Measurements from ENCODE around the gene NAV3.

The NAV3 gene

GRCh38 chr12:77980782-77981181, 150.1 kb downstream of the NAV3 start:
- DNase-seq (ENCODE audit: low read depth in 1 of 2, low spot score in 1 of 2) = no peak

DNA sequence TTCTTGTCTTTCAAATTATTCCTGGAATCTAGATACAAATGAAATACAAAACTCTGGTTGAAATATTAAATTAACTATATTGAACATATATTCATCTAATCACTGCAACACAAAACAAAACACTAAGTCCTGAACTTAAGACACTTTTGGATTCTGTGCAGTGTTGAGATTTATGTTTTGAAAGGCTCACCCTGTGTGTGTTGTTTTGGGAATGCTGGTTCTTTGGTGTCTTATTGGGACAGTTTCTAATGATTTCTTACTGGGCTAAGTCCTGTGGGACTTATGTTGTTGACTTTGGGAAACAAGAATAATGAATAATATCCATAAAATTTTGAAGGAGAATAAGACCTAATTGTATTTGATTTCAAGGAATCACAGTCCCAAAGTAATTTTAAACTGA, 153.2 kb downstream of the NAV3 start:
- no peak for DNase-seq (ENCODE audit: low read depth in 1 of 2, low spot score in 1 of 2)

DNA sequence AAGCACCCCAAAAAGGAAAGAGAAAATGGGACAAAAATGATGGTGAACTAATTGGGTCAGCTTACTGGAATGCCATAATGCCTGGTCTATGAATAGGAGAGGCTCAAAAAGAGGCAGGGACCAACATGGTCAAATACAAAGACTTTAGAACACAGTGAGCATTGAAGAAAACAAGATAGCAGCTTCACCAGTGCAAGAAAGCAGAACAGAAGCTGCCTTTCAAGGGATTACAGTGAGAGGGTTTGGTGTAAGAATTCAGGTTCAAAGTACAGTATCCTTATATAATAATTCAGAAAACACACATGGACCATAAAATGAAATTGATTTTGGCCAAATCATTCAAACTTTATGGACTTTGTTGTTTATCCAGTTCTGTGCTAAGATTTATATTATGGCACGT, 162.1 kb downstream of the NAV3 start:
- no peak for DNase-seq (ENCODE audit: low read depth in 1 of 2, low spot score in 1 of 2)

DNA sequence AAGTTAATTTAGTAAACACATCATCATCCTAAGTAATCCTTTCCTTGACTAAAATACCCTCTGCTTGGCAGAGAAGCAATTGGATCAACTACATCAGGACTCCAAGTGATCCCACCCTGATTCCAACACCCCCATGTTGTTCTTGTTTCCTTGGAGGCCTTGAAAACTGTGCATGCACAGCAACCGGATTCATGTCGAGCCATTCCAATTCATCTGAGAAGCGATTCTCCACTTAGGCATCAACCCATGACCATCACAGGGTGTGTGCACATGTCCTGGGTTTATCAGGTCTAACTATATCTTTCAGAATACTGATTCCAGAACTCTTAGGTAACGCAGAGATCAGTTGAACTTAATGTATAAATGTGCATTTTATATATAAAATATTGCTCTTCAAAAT, 163.0 kb downstream of the NAV3 start:
- no peak for DNase-seq (ENCODE audit: low read depth in 1 of 2, low spot score in 1 of 2)

- DNase-seq (ENCODE audit: low read depth in 1 of 2, low spot score in 1 of 2) = no peak
Observed at GRCh38 chr12:77995436-77996167, 164.9 kb downstream of the NAV3 start.

GRCh38 chr12:77996670-77997069, 166.0 kb downstream of the NAV3 start:
- DNase-seq (ENCODE audit: low read depth in 1 of 2, low spot score in 1 of 2) = no peak

DNA sequence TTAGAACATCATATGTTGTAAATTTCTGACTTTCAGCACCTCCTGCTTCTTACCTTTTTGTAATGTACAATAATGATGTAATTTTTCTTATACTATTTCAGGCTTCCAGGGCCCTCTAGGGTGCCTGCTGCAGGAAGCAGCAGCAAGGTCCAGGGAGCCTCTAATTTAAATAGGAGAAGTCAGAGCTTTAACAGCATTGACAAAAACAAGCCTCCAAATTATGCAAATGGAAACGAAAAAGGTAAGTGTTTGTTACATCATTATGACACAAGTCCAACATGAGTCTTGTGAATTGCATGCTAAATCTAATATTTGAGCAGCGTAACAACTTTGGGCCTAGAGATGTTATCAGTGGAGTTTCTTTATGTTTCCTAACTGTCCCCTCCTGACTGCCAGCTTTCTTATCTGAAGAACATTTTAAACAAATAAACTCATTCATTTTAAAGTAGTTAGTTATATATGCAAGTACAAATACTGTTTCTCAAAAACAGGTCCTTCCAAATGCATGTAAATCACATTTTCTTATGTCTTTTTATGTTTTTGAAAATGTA, 167.6 kb downstream of the NAV3 start:
- no peak for DNase-seq (ENCODE audit: low read depth in 1 of 2, low spot score in 1 of 2)

- DNase-seq (ENCODE audit: low read depth in 1 of 2, low spot score in 1 of 2) = no peak
Observed at GRCh38 chr12:77999074-77999715, 168.5 kb downstream of the NAV3 start.

DNA sequence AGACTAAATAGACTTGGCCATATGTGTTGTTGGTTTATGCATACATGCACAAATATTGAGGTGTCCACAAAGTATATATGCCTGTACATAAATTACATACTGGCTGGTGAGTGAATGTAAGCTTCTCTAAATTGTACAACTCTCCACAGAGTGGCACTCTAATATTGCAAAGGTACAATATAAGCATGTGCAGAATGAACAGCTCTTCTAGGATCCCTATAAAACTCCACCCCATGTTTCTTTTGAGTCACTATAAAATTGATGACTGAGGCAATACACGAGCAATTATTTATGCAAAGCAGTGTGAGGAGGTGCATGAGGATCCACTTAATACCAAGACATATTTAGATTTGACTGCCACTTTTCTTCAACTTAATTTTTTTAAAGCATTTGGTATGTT, 172.2 kb downstream of the NAV3 start:
- no peak for DNase-seq (ENCODE audit: low read depth in 1 of 2, low spot score in 1 of 2)

- DNase-seq (ENCODE audit: low read depth in 1 of 2, low spot score in 1 of 2) = no peak
Observed at GRCh38 chr12:78004249-78005093, 173.8 kb downstream of the NAV3 start.

DNA sequence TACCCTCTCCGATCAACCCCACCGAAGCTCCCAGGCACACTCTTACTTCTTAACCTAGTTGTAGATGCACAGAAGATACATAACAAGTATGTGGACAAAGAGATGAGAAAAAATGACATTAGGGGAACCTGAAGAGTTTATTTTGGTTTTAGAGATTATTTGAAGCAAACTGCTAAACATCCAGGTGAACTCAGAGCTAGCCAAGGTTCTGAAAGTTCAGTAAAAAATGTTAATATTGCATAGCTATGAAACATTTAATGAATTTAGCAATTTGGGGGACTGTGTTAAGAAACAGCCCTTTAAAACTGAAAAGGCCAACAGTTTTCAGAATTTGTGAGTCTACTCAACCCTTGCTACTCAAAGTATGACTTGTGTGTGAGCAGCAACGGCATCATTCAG, 174.4 kb downstream of the NAV3 start:
- no peak for DNase-seq (ENCODE audit: low read depth in 1 of 2, low spot score in 1 of 2)

- DNase-seq (ENCODE audit: low read depth in 1 of 2, low spot score in 1 of 2) = no peak
Observed at GRCh38 chr12:78007173-78007572, 176.5 kb downstream of the NAV3 start.

- no peak for DNase-seq (ENCODE audit: low read depth in 1 of 2, low spot score in 1 of 2)
Observed at GRCh38 chr12:78009031-78009430, 178.3 kb downstream of the NAV3 start.

DNA sequence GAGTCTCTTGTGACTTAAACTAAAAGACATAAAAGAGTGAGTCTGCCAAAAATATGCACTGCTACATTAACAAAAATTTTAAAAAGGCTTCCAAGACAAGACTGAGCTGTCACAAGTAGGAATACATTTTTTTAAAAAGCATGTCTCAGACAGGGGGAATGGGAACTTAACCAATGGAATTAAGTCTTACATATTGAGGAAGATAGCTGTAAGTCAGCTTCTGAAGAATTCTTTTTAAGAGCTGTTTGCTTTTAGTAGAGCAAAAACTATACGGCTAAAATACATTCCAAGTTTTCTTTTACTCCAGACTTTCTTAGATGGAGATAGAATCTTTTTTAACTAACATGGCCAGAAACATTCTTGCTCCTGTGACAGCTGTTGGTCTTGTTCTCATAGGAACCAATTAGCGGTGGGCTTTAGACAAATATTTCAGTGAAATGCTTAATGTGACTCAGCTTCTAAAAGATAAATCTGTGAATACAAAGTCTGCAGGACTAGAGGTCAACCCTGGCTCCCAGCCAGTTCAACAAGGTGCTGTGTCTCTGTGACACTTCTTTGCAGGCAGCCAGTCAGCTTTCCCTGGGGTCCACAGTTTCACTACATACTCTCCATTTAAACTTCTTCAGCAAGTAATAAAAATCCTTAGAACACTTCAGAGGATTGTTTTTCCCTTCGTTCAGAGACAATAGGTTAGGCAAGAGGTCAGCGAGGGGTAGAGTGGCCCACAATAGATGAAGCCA, 187.6 kb downstream of the NAV3 start:
- no peak for DNase-seq (ENCODE audit: low read depth in 1 of 2, low spot score in 1 of 2)

DNA sequence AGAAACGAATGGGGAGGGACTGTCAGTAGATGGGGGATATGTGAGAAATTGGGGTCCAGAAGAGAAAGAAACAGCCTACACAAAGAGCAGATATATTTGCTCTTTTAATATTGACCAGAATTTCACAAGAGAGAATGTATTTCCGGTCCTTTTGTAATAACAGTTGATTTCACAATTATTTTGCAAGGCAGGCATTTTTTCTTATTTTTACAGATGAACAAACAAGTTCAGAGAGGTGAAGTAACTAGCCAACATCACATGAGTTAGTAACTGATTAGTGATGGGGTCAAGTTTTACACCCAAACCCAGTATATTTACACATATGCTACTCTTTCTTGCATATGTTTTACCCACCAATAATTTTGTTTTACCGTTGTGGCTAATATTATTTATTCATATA, 188.2 kb downstream of the NAV3 start:
- DNase-seq (ENCODE audit: low read depth in 1 of 2, low spot score in 1 of 2) = no peak

- no peak for DNase-seq (ENCODE audit: low read depth in 1 of 2, low spot score in 1 of 2)
Observed at GRCh38 chr12:78028426-78028825, 197.7 kb downstream of the NAV3 start.

DNA sequence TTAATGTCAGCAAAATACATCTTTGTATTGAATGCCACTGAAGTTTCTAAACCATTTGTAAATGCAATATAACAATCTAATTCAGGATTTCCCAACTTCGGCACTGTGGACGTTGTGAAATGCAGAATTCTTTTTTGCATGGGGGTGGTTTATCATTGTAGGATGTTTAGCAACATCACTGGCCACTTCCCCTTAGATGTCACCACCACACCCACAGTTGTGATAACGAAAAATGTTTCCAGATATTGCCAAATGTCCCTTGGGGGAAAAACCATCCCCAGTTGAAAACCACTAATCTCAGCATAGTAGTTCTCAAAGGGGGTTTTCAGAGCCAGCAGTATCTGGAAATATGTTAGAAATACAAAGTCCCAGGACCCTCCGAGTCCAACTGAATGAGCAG, 203.3 kb downstream of the NAV3 start:
- DNase-seq (ENCODE audit: low read depth in 1 of 2, low spot score in 1 of 2) = no peak

GRCh38 chr12:78035901-78036606, 205.4 kb downstream of the NAV3 start:
- no peak for DNase-seq (ENCODE audit: low read depth in 1 of 2, low spot score in 1 of 2)

- DNase-seq (ENCODE audit: low read depth in 1 of 2, low spot score in 1 of 2) = no peak
Observed at GRCh38 chr12:78036874-78037273, 206.2 kb downstream of the NAV3 start.

- DNase-seq (ENCODE audit: low read depth in 1 of 2, low spot score in 1 of 2) = no peak
Observed at GRCh38 chr12:78037707-78038106, 207.0 kb downstream of the NAV3 start.

Data from stimulated activated CD4-positive, alpha-beta T cell treated with anti-CD3 and anti-CD28 coated beads, Interleukin-15, amount 100 ng/mL, for 1 hour (primary cell).